Measurements from ENCODE around the gene MYPN.

GRCh38 chr10:68108051-68108450 is 1.2 kb upstream of the MYPN start:
- TF ChIP-seq, protein P1, sequence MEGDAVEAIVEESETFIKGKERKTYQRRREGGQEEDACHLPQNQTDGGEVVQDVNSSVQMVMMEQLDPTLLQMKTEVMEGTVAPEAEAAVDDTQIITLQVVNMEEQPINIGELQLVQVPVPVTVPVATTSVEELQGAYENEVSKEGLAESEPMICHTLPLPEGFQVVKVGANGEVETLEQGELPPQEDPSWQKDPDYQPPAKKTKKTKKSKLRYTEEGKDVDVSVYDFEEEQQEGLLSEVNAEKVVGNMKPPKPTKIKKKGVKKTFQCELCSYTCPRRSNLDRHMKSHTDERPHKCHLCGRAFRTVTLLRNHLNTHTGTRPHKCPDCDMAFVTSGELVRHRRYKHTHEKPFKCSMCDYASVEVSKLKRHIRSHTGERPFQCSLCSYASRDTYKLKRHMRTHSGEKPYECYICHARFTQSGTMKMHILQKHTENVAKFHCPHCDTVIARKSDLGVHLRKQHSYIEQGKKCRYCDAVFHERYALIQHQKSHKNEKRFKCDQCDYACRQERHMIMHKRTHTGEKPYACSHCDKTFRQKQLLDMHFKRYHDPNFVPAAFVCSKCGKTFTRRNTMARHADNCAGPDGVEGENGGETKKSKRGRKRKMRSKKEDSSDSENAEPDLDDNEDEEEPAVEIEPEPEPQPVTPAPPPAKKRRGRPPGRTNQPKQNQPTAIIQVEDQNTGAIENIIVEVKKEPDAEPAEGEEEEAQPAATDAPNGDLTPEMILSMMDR (IDR thresholded peaks at IDR 0.05): no peak
- TF ChIP-seq POLR2A (IDR thresholded peaks at IDR 0.05): no peak

Measured in body of pancreas (tissue), 4 donors.